NCI-H2171 treated with DMSO at 0.1 percent for 48 hours (cell line): ENCODE measurements around the gene ALOXE3.

Experiments
- DNase-seq: peaks from one replicate; lab custom pipeline; 2025; lab: John Stamatoyannopoulos, UW

The ALOXE3 gene

DNA sequence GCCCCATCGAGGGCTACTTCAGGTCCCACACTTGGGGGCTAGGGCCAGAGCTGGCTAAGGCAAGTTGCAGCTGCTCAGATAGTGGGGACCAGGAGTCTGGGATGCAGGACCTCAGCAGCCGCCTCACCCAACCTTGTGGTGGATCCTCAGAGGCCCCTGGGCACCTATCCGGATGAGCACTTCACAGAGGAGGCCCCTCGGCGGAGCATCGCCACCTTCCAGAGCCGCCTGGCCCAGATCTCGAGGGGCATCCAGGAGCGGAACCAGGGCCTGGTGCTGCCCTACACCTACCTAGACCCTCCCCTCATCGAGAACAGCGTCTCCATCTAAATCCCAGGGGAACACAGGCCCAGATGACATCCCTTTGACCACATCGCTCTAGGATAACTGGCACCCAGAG lies 70.1 kb downstream of the ALOXE3 start:
- DNase-seq, result no peak

DNA sequence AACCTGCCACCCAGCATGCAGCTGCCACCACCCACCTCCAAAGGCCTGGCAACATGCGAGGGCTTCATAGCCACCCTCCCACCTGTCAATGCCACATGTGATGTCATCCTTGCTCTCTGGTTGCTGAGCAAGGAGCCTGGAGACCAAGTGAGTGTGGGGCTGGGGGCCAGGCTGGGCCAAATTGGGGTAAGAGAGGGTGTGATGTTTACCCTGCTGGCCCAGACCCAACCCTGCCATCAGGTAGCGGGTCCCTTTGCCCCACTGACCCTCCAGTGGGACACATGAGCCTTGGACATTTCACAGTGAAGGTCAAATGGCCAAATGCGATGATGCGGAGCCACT lies 70.6 kb downstream of the ALOXE3 start:
- no peak for DNase-seq

DNA sequence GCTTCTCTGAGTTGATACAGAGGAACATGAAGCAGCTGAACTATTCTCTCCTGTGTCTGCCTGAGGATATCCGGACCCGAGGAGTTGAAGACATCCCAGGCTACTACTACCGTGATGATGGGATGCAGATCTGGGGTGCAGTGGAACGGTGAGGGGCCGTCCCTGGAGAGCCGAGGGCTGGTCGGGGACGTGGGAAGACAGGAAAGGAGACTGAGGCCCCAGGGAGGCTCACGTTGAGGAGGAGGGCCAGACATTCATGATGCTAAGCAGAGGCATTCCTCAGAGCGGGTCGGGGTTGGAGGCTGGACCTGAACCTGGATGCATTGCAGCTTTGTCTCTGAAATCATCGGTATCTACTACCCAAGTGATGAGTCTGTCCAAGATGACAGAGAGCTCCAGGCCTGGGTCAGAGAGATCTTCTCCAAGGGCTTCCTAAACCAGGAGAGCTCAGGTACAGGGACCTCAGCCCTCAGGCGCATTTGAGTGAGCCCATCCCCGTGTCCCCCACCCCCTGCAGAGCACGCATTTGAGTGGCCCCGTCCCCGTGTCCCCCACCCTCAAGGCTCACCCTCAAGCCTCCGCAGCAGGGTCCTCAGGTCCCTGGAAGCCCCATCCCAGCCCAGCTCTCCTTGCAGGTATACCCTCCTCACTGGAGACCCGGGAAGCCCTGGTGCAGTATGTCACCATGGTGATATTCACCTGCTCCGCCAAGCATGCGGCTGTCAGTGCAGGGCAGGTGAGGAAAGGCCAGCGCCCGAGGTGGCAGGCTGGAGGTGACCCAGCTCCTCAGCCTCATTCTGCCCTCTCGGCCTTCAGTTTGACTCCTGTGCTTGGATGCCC lies 71.2 kb downstream of the ALOXE3 start:
- DNase-seq, result no peak

DNA sequence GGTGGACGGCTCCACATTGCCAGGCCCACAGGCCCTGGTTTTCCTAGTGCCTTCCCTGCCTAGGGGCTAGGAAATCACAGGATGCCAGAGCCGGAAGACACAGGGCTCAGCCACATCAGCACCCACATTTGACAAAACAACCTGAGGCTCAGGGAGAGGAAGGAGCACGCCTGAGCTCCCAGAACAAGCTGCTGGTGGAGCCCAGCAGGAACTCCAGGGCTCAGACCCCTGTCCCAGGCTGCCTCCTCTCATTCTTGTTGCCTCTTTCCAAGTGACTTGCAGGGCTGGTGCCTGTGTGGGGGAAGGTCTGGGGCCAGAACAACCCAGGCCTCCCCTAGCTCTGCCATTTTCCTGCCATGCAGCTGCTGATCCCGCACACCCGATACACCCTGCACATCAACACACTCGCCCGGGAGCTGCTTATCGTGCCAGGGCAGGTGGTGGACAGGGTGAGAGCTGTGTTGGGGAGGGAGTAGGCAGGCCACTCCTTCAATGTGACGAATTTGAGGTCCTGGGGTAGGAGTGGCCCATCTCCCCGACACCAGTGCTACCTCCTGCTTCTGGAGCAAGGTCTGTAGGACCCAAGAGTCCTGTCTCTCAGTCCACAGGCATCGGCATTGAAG lies 71.9 kb downstream of the ALOXE3 start:
- DNase-seq, result no peak
